IMR-90 (cell line): Measurements from ENCODE around the gene OTUD7B. TPM values are rescaled to one million over a fixed set of nuclear protein-coding genes. Genes with fewer than 3 reads are reported as not detected.

ENCODE experiments used
- ATAC-seq: fragments of 200-7000 bp; cut with Tn5 transposase; 2 replicates; pipeline ENCODE4 v1.9.1; 2020; ENCODE audit warnings: low read depth, mild to moderate bottlenecking, moderate library complexity
- BruUV-seq: library from RNA; stranded (reverse); fragments of 400-500 nt; replicated peaks from 2 replicates; lab custom pipeline; 2021; lab: Mats Ljungman, UMichigan
- CTCF ChIA-PET: fragments of 300-600 bp; formaldehyde crosslinking; extraction: SDS; loops from one replicate; lab custom pipeline; 2021; ENCODE audit warnings: antibody characterized with exemption; lab: Yijun Ruan, JAX
- POLR2A ChIA-PET: fragments of 300-600 bp; sonication (Branson Sonifier 250); formaldehyde crosslinking; loops from one replicate; lab custom pipeline; 2022; ENCODE audit warnings: antibody characterized with exemption; ENCODE audit not compliant: unreplicated experiment; lab: Charles Lee
- DNase-seq: peaks from one replicate; pipeline ENCODE4 v3.0.0; 2013
- H2AFZ ChIP-seq: replicated peaks from 2 replicates; pipeline ENCODE3; 2013; ENCODE audit warnings: low read length, mild to moderate bottlenecking; ENCODE audit not compliant: poor library complexity
- H2AK5ac ChIP-seq: 2 replicates; pipeline ENCODE4 v1.6.1; 2013; ENCODE audit warnings: low read depth, low read length, inconsistent platforms
- H2AK9ac ChIP-seq: replicated peaks from 2 replicates; pipeline ENCODE3; 2013; ENCODE audit warnings: mild to moderate bottlenecking, low read depth, low read length, moderate library complexity; ENCODE audit not compliant: poor library complexity
- H2BK120ac ChIP-seq: 2 replicates; pipeline ENCODE4 v1.6.1; 2013; ENCODE audit warnings: low read depth, low read length, inconsistent platforms
- H2BK15ac ChIP-seq: 3 replicates; pipeline ENCODE4 v1.6.1; 2013; ENCODE audit warnings: low read depth, low read length, inconsistent platforms
- H2BK20ac ChIP-seq: 2 replicates; pipeline ENCODE4 v1.6.1; 2013; ENCODE audit warnings: low read depth, mild to moderate bottlenecking, inconsistent platforms, low read length, moderate library complexity
- H2BK5ac ChIP-seq: 2 replicates; pipeline ENCODE4 v1.6.1; 2013; ENCODE audit warnings: mild to moderate bottlenecking, low read depth, low read length, inconsistent platforms; ENCODE audit not compliant: poor library complexity, severe bottlenecking
- H3K14ac ChIP-seq: replicated peaks from 2 replicates; pipeline ENCODE4 v1.6.1; 2013; ENCODE audit warnings: low read depth, low read length, inconsistent platforms
- H3K18ac ChIP-seq: 2 replicates; pipeline ENCODE4 v1.6.1; 2013; ENCODE audit warnings: low read depth, low read length, control low read depth
- H3K23ac ChIP-seq: 2 replicates; pipeline ENCODE4 v1.6.1; 2013; ENCODE audit warnings: low read depth, low read length, inconsistent platforms
- H3K27ac ChIP-seq: 2 replicates; pipeline ENCODE4 v1.5.1; 2013; ENCODE audit warnings: mild to moderate bottlenecking, control low read depth, low read length; ENCODE audit not compliant: insufficient read depth
- H3K27me3 ChIP-seq: 2 replicates; pipeline ENCODE4 v1.6.1; 2013; ENCODE audit warnings: low read length; ENCODE audit not compliant: control insufficient read depth, insufficient read depth
- H3K36me3 ChIP-seq: 2 replicates; pipeline ENCODE4 v1.6.1; 2013; ENCODE audit warnings: low read length, mixed read lengths; ENCODE audit not compliant: control insufficient read depth, insufficient read depth
- H3K4ac ChIP-seq: 2 replicates; pipeline ENCODE4 v1.6.1; 2013; ENCODE audit warnings: low read depth, low read length, inconsistent platforms
- H3K4me1 ChIP-seq: 2 replicates; pipeline ENCODE4 v1.6.1; 2013; ENCODE audit warnings: low read length, mixed read lengths; ENCODE audit not compliant: control insufficient read depth, insufficient read depth
- H3K4me2 ChIP-seq: 2 replicates; pipeline ENCODE4 v1.6.1; 2013; ENCODE audit warnings: low read depth, mild to moderate bottlenecking, control low read depth, low read length, moderate library complexity
- H3K4me3 ChIP-seq: 2 replicates; pipeline ENCODE4 v1.5.1; 2013; ENCODE audit warnings: low read depth, mild to moderate bottlenecking, control low read depth, low read length, moderate library complexity; ENCODE audit not compliant: insufficient read depth
- H3K56ac ChIP-seq: 2 replicates; pipeline ENCODE4 v1.6.1; 2013; ENCODE audit warnings: low read length, inconsistent platforms; ENCODE audit not compliant: insufficient read depth; ENCODE audit errors: extremely low read depth
- H3K79me1 ChIP-seq, 2 experiments: 2 replicates each; pipeline ENCODE4 v1.6.1; 2013; ENCODE audit warnings: low read length in 2 of 2, inconsistent platforms in 1 of 2, low read depth in 1 of 2
- H3K9ac ChIP-seq: 2 replicates; pipeline ENCODE4 v1.6.1; 2013; ENCODE audit warnings: low read depth, low read length, control low read depth
- H3K9me1 ChIP-seq: 2 replicates; pipeline ENCODE4 v1.6.1; 2013; ENCODE audit warnings: low read length, inconsistent platforms; ENCODE audit not compliant: insufficient read depth
- H3K9me3 ChIP-seq: 2 replicates; pipeline ENCODE4 v1.6.1; 2013; ENCODE audit warnings: low read length; ENCODE audit not compliant: control insufficient read depth, insufficient read depth
- H4K20me1 ChIP-seq: 2 replicates; pipeline ENCODE4 v1.6.1; 2013; ENCODE audit warnings: low read length, inconsistent platforms; ENCODE audit not compliant: insufficient read depth
- H4K5ac ChIP-seq: 2 replicates; pipeline ENCODE4 v1.6.1; 2013; ENCODE audit warnings: mild to moderate bottlenecking, low read depth, low read length, control low read depth
- H4K8ac ChIP-seq, 2 experiments: 2 replicates each; pipeline ENCODE4 v1.6.1; 2013; ENCODE audit warnings: low read depth in 2 of 2, low read length in 2 of 2, control low read depth in 1 of 2, inconsistent platforms in 1 of 2
- H4K91ac ChIP-seq: 2 replicates; pipeline ENCODE4 v1.6.1; 2013; ENCODE audit warnings: low read depth, low read length, inconsistent platforms; ENCODE audit not compliant: insufficient read depth
- BHLHE40 ChIP-seq: fragments of 150-350 bp; IDR thresholded peaks from 2 replicates; pipeline ENCODE4 v1.6.1; 2016; ENCODE audit warnings: mild to moderate bottlenecking, low read depth, low read length
- MXI1 ChIP-seq: IDR thresholded peaks from 2 replicates; pipeline ENCODE4 v1.6.1; 2012; ENCODE audit warnings: low read depth, mild to moderate bottlenecking, low read length, moderate library complexity, borderline replicate concordance
- POLR2A ChIP-seq: IDR thresholded peaks from 2 replicates; pipeline ENCODE4 v1.6.1; 2012; ENCODE audit warnings: mild to moderate bottlenecking, low read depth, low read length
- WGBS, 2 experiments: methylation state at CpG; one replicate each; pipeline versions ENCODE4 v1.1.5 to v1.1.7; 2013; ENCODE audit warnings: missing lambda C conversion rate in 2 of 2; ENCODE audit not compliant: insufficient read length in 1 of 2; ENCODE audit errors: extremely low coverage in 2 of 2; 5-methylcytosine and 5-hydroxymethylcytosine counted together
- dilution Hi-C: fragments of 300-500 bp; cut with HindIII; formaldehyde crosslinking; loops from one replicate; pipeline ENCODE4 v1.14.3; 2018; ENCODE audit warnings: low sequenced_read_pairs; ENCODE audit not compliant: unreplicated experiment
- in situ Hi-C: fragments of 300-500 bp; cut with MboI; formaldehyde crosslinking; loops from 3 replicates; pipeline ENCODE4 v1.14.3; 2019; ENCODE audit warnings: low sequenced_read_pairs, inconsistent platforms, mixed read lengths
- intact Hi-C: fragments of 100-400 bp; cut with micrococcal nuclease; formaldehyde crosslinking; loops from 2 replicates; pipeline ENCODE4 v1.10.0; 2022
- polyA plus RNA-seq, 3 experiments: library from polyadenylated mRNA; depleted of rRNA; stranded (reverse); fragments of >200 nt; gene quantifications; 2 replicates each; pipeline ENCODE4 v1.2.3, GENCODE V29; 2012; ENCODE audit warnings: low replicate concordance in 1 of 3
- total RNA-seq: library from RNA; depleted of rRNA; stranded (reverse); fragments of >200 nt; gene quantifications from 2 replicates; pipeline ENCODE4 v1.2.3, GENCODE V29; 2012
- TF ChIP-seq, protein P1 (sequence below): fragments of 150-350 bp; IDR thresholded peaks from 2 replicates; pipeline ENCODE4 v1.6.1; 2017; ENCODE audit warnings: mild to moderate bottlenecking, antibody characterized with exemption, low read length, low read depth
- TF ChIP-seq, protein P2 (sequence below): fragments of 150-350 bp; IDR thresholded peaks from 2 replicates; pipeline ENCODE4 v1.6.1; 2016; ENCODE audit warnings: low read depth, mild to moderate bottlenecking, low read length, moderate library complexity, borderline replicate concordance

The OTUD7B gene
- total and polyA plus RNA-seq, 2 of the 4 experiments (the other 2 are of a cell fraction), result 7.5 to 18.6 TPM

DNA sequence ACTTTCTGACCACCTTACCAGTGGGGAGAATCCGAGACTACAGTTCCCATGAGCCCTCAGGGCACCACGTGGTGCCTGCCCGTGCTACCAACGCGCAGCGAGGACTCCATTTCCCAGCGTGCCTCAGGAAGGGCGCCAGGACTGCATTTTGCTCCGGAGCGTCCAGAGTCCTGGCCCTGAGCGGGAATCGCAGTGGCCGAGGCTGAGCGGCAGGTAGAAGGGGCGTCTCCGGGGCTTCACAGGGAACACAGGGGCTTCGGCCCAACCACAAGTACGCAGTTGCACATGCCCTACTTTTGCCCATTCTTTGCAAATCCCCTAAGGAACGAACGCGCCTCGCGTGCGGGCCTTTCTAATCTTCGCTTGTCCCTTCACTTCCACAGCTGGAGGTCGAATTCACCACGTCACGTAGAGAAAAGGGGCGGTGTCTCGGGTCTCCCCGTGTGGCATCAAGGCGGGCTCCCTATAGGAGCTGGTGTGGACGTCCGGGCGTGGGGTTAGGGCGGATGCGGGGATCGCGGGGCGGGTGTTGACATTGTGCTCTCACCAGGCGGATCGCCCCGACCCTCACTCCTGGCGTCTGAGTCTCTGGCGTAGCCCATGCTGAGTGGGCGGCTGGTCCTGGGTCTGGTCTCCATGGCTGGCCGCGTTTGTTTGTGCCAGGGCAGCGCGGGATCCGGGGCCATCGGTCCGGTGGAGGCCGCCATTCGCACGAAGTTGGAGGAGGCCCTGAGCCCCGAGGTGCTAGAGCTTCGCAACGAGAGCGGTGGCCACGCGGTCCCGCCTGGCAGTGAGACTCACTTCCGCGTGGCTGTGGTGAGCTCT, 110.9 kb downstream of the OTUD7B start, which contains the start of gene BOLA1:
TSS of gene BOLA1 (plus strand) at position 109 of the 825 bp plus-strand sequence. CDS start at position 601, 492 bp downstream.
- Histone ChIP-seq H2AFZ (peak within 1 kb of the TSS; percentile 97), H3K27me3 (no peaks in the 10 kb centered on the region), H3K36me3 (peaks cover under 1% of the 10 kb centered on the region; the same call in 1 of the 2 replicates), H2AK9ac (peak within 1 kb of the TSS; percentile 89), H3K4me3 (peak within 1 kb of the TSS; percentile 54), H4K5ac (peak within 1 kb of the TSS; percentile 71), H4K20me1 (no peaks in the 10 kb centered on the region), H3K9me3 (peaks cover 2% of the 10 kb centered on the region; the same call in 1 of the 2 replicates), H3K23ac (peak within 1 kb of the TSS; percentile 94), H3K4me2 (peak within 1 kb of the TSS; percentile 77), H4K91ac (peak within 1 kb of the TSS; percentile 92), H3K56ac (peak within 1 kb of the TSS; percentile 69; the same call in 1 of the 2 replicates), H4K8ac (peak within 1 kb of the TSS; percentile 78 to 98), H3K79me1 (peaks cover 0 to 10% of the 10 kb centered on the region in 2 experiments; a peak in 3 of 4 replicates), H3K4ac (peak within 1 kb of the TSS; percentile 94), H3K9me1 (peaks cover 11% of the 10 kb centered on the region), H2BK5ac (peak within 1 kb of the TSS; percentile 56), H2BK15ac (peak within 1 kb of the TSS; percentile 50; the same call in 1 of the 3 replicates), H3K9ac (peak within 1 kb of the TSS; percentile 59), H3K18ac (peak within 1 kb of the TSS; percentile 33), H2BK20ac (no peak within 1 kb of the TSS), H3K4me1 (peaks cover 4% of the 10 kb centered on the region), H2AK5ac (peak within 1 kb of the TSS; percentile 69), H3K27ac (peak within 1 kb of the TSS; percentile 61), H3K14ac (peak within 1 kb of the TSS; percentile 95), H2BK120ac (peak within 1 kb of the TSS; percentile 48)
- in situ Hi-C loops, result loop anchor here (5.0 to 10.0 kb wide), 2 partner anchors 38 to 155 kb away; partner anchors contain the start of gene MTMR11
- peak; percentile 99 for ATAC-seq
- BruUV-seq, result no TSS peak
- peak; percentile 88 for DNase-seq
- 7% methylated on average over 36 of the region's 65 CpGs; no CpG with 5 or more reads in 1 of the 2 experiments for WGBS, 2 experiments
- dilution Hi-C loops, result no loop called here
- intact Hi-C loops, result loop anchor here (5.0 kb wide), 1 partner anchor 153 kb away; no protein-coding TSS in a partner anchor
- POLR2A ChIA-PET, result no interaction called here
- peak; percentile 84 for TF ChIP-seq BHLHE40
- TF ChIP-seq, protein P1, sequence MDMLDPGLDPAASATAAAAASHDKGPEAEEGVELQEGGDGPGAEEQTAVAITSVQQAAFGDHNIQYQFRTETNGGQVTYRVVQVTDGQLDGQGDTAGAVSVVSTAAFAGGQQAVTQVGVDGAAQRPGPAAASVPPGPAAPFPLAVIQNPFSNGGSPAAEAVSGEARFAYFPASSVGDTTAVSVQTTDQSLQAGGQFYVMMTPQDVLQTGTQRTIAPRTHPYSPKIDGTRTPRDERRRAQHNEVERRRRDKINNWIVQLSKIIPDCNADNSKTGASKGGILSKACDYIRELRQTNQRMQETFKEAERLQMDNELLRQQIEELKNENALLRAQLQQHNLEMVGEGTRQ, result peak; percentile 99
- TF ChIP-seq MXI1, result peak; percentile 19; the same call in 1 of the 2 replicates
- TF ChIP-seq, protein P2, sequence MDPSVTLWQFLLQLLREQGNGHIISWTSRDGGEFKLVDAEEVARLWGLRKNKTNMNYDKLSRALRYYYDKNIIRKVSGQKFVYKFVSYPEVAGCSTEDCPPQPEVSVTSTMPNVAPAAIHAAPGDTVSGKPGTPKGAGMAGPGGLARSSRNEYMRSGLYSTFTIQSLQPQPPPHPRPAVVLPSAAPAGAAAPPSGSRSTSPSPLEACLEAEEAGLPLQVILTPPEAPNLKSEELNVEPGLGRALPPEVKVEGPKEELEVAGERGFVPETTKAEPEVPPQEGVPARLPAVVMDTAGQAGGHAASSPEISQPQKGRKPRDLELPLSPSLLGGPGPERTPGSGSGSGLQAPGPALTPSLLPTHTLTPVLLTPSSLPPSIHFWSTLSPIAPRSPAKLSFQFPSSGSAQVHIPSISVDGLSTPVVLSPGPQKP, result no peak
- TF ChIP-seq POLR2A, result no peak
- CTCF ChIA-PET, result interaction anchor here (0.9 kb wide), 1 partner anchor 11 kb away, joined by 3 read pairs; a partner anchor contains a TSS
